MM.1S (cell line): Measurements from ENCODE around the gene PPME1.

Experiments
- CTCF ChIP-seq: fragments of 300-600 bp; sonication (generic); IDR thresholded peaks from 2 replicates; pipeline ENCODE4 v1.5.1; 2016; ENCODE audit warnings: antibody characterized with exemption, low read length, mixed read lengths
- EZH2 ChIP-seq: fragments of 300-600 bp; sonication (generic); optimal IDR thresholded peaks from 2 replicates; pipeline ENCODE3; 2017; ENCODE audit warnings: low read depth, mild to moderate bottlenecking, antibody characterized with exemption, low read length, mixed read lengths
- EZH2phosphoT487 ChIP-seq: fragments of 300-600 bp; sonication (generic); IDR thresholded peaks from 2 replicates; pipeline ENCODE4 v1.6.1; 2018; ENCODE audit warnings: antibody characterized with exemption, low read length

DNA sequence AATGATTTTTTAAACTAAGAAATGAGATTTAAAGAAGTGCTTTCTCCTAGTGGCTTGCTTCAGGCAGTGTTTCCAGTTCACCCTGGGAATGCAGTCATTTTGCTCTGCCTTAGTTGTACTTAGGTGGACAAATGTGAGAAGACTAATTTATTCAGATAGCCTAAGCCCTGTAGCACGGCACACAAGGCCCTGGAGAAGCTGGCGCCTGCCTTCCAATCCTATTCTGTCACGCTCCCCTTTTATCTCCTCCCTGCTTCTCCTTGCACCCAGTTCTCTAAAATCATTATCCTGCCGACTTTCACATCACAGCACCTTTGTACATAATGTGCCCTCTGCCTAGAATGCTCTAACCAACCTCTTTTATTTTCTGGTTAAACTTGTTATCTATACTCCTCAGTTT, 64.0 kb downstream of the PPME1 start:
- TF ChIP-seq CTCF (no peak), EZH2phosphoT487 (no peak), EZH2 (no peak)
